ENCODE results near the gene CR1. TPM values are rescaled to one million over a fixed set of nuclear protein-coding genes. Genes with fewer than 3 reads are reported as not detected.
"Not testable (repeated sequence)": the region's sequence is repeated elsewhere in the genome, so short reads cannot be mapped to it uniquely, and the experiment has no call there.

Gene CR1
- 10.1 TPM for total RNA-seq (ENCODE audit: insufficient read depth, low replicate concordance)

DNA sequence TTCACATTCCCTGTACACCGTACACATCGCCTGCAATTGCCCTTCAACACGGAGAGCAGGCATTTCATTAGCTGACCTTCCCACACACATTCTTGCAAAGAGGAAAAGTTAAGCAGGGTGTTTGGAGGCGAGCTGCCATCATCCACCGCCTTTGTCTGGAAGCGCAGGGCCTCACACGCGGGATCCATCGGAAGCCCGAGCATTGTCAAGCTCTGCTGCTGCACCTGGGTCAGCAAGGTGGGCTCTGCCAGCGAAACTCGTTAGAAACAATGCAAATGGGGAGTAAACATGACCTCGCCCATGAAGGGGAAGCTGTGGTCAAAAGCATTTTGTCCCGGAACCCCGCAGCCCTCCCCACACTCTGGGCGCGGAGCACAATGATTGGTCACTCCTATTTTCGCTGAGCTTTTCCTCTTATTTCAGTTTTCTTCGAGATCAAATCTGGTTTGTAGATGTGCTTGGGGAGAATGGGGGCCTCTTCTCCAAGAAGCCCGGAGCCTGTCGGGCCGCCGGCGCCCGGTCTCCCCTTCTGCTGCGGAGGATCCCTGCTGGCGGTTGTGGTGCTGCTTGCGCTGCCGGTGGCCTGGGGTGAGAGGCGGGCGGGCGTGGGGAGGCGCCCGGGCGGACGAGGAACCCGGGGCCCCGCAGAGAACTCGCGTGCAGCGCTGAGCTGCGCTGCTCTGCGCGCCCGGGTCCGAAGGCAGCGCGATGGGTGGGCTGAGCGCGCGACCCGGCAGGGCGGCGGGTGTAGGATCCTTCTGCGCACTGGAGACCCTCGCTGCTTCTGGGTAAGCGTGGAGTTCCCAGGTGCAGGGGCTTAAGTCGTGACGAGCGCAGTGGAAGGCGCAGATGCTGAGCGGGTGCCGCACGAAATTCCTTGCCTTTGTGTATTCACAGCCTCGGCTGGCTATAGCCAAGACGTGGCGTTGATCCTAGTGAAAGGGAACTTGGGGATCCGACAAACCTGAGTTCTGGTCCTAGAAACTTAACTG is at the start of gene CR1:
CR1 (plus strand) TSS at position 357 of the 992 bp plus-strand sequence; CDS start at position 468, 111 bp downstream.
- DNase-seq (ENCODE audit: low spot score) = peak; percentile 4

DNA sequence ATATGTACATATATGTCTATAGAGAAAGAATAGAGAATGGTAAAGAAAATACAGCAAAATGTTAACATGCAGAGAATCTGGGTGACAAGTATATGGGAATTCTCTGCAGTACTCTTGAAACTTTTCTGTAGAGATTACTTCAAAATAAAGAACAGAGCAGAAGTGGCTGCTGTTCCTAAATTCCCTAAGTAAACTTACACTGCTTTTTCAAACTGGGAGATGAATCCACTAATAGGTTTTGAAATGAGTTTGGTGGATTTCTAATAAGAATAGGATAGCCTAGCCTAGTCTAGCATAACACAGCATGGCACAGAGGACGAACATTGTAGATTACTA is 42.3 kb upstream of the CR1 start:
- no peak for DNase-seq (ENCODE audit: low spot score)

DNA sequence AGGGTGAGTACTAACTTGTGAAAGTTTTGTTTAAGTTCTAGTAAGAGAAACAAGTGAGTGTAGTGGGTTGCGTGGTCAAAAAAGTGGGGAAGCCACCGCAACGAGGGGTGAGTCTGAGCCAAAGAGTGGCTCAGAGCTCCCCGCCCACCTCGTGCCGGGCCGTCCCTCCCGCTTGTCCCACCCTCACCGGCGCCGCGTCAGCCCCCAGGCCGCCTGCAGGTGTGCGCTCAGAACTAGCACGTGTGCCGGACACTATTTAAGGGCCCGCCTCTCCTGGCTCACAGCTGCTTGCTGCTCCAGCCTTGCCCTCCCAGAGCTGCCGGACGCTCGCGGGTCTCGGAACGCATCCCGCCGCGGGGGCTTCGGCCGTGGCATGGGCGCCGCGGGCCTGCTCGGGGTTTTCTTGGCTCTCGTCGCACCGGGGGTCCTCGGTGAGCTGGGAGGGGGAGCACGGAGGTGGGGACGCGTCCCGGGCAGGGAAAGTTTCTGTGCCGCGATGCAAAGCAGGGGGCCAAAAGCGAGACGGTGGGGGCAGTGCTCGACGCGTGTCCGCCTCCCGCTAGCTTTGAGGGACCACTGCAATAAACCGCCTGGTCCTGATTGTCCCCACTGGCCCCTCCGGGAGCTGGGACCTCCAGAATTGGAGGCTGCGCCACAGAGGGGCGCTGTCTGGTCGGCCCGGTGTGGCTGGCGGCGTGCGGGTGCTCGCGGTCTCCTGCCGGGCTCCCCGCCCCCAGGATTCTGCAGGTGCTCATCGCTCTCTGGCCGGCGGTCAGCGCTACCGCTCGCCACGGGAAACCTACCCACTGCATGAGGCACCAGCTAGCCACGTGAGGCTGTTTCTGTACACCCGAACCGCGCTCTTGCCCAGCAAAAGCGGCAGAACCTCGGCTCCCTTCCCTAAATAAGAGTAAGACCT is 41.7 kb upstream of the CR1 start, which contains the start of gene CR2:
CR2 (plus strand) TSS at position 283 of the 919 bp plus-strand sequence; CDS start at position 374, 91 bp downstream.
- DNase-seq (ENCODE audit: low spot score) = peak; percentile 2

DNA sequence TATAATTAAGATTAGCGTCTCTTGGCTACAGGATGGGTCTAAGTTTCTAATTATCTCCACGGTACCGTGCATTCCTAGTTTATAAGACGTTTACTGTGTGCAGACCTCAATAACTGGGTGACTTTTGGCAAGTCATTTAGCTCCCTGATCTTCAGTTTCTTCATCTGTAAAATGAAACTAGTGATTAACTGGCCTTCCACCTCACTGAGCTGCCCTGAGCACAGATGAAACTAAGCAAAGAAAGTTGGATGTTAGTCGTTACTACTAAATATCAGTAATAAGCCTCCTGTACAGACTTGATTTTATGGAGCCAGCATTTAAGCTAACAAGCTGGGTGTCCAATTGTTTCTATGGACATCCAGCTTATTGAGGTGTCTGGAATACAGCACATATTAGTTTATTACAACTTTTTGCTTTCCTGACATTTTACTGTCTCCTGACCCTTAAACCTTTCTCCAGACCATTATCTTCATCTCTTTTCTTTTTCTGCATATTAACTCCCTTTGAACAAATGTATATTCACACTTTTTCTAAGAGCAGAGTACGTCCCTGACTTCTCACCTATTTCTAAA is 40.7 kb upstream of the CR1 start:
- no peak for DNase-seq (ENCODE audit: low spot score)

DNA sequence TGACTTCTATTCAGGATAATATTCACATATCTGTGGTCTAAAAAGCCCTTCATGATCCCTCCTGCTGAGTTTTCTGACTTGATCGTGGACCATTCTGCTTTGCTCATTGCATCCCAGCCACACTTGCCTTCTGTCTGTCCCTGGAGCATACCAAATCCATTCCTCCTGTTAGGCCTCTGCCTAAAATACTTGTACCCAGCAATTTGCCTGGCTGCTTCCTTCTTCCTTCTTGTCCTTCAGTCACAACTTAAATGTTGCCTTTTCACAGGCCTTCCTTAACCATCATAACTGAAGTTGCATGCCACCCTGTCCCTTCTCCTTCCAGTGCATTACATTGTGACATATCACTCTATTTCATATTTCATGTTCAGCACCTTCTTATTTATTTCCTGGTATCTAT is 37.5 kb upstream of the CR1 start:
- DNase-seq (ENCODE audit: low spot score) = no peak

DNA sequence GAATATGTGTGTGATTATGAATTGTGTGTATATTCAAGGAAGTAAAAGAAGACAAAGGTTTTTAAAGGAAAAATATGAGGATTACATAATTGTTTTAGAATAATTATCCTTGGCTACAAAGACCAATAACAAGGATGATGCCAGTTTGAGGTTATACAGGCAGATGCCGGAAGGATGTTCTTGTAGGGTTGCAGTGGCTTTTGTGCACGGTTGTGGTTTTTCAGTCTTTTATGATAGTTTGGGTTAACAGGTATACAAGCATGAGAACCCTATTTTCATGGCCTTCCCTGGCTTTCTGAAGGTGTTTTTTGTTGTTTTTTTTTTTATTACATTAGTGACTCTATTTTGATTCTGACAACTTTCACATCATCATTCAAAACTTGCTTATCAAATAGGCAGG is 36.9 kb upstream of the CR1 start:
- DNase-seq (ENCODE audit: low spot score) = no peak

DNA sequence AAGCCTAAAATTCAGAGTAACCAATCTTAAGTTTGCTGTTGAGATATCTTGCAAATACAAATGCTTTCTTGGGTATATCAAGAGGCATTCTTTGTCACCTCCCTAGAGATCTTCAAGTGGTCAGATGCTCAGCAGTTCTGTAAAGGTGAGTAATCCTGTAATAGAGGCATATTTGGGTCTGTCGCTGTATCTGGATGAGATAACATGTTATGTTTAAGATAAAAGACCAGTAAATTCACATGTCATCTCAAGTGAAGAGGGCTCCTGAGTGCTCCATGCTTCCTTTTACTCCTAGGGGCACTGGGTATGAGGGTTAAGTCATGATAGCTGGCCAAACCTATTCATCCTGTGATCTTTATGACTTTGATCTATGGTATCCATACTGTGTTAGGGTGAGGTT is 34.3 kb upstream of the CR1 start:
- no peak for DNase-seq (ENCODE audit: low spot score)

DNA sequence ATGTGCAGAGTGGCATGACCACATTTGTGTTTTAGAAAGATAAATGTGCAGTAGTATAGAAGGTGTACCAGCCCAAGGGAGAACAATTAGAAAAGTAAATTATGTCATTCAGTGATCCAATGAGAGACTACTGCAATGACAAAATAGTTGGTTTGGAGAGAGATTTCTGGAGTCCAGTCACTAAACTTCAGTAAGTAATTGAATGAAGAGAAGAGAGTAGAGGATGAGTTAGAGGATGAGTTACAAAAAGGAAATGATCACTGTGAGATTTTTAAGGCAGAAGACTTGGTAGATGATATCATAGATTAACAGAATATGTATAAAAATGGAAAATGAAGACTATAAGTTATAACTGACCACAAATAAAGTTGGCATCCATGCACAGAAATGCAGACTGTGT is 33.4 kb upstream of the CR1 start:
- DNase-seq (ENCODE audit: low spot score) = no peak

DNA sequence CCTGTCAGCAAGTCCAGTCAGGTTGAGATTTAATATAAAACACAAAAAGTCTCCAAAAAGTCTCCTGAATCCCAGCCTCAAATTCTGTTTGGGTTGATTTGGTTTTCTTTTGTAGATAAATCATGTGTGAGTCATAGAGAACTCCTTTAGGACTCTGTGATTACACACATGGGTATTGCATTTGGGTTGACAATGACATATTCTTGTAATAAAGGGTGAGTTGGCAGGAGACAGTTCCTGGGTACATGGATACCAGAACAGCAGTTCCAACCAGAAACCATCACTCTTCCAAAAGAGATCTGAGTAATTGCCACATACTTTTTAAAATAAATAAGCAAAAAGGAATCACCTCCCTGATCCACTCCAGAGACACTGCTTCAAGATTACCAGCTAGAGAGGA is 32.9 kb upstream of the CR1 start:
- no peak for DNase-seq (ENCODE audit: low spot score)

DNA sequence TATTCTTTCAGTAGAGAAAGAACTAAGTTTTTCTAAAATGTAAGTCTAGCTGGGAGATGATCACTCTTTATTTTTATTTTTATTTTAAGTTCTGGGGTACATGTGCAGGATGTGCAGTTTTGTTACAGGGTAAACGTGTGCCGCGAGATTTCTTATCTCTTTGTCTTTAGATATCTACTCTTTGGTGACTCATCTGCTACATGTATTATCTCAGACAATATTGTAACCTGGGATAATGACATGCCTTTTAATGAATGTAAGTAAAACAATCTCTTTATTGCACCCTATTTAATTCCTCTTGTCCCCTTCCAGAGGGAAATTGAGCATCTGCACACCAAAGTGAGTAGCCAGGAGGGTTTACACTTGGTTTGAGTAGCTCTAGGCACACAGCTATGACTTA is 32.4 kb upstream of the CR1 start:
- DNase-seq (ENCODE audit: low spot score) = no peak

DNA sequence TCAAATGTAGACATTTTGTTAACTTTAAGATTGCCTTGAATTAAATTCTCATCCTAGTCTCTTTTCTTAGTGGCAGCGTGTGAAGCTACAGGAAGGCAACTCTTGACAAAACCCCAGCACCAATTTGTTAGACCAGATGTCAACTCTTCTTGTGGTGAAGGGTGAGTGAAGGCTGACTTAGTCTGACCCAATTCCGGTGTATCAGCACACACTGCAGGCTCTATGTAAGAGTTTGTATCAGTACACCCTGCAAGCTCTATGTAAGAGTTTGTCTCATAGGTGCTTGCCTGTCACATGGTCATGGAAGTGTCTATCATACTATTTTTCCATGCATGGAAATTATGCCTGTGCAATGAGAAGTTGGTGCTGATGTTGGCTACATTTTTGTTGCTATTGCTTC is 25.0 kb upstream of the CR1 start:
- DNase-seq (ENCODE audit: low spot score) = no peak

DNA sequence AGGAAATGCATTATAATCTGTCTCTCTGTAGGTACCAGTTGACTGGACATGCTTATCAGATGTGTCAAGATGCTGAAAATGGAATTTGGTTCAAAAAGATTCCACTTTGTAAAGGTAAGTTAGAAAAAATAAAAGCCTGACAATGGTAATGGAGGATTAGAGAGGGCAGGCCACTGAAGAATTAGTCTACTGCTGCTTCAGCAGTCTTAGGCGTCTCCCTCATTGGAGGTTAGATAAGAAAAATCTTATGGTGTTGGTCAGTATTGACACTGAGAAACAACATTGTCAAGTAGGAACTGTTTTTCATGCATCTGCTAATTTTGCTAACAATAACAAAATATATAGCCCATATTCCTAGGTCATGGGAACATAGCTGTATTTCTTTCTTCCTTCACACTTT is 21.7 kb upstream of the CR1 start:
- DNase-seq (ENCODE audit: low spot score) = no peak

DNA sequence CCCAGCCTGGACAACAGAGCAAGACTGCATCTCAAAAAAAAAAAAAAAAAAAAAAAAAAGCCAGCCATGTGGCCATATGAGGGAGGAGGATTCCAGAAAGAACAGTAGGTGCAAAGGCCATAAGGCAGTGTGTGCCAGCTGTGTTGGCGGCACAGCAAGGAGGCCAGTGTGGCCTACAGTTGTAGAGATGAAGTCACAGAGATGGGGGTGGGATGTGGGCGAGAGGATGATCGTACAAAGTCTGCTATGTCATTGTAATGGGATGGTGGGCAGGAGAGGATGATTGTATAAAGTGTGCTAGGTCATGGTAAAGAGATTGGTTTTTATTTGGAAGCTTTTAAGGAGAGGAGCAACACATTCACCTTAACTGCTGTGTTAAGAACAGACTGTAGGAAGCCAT is 9.8 kb upstream of the CR1 start:
- no peak for DNase-seq (ENCODE audit: low spot score)

DNA sequence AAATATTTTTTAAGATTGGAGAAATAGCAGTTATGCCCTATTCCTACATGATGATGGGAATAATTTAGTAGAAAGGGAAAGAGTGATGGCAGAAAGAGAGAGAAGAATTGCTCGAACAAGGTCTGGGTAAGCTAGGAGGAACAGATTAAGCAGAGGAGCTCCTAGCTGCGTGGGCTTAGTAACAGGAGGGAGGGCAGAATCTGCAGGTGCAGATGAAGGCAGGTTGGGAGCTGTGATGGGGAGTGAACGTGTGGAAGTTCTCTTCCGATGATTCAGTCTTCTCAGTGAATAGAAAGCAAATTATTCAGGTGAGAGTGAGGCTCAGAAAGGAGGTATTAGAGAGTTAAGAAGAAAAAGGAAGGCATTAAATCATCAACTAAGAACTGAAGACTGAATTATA is 8.3 kb upstream of the CR1 start:
- no peak for DNase-seq (ENCODE audit: low spot score)

DNA sequence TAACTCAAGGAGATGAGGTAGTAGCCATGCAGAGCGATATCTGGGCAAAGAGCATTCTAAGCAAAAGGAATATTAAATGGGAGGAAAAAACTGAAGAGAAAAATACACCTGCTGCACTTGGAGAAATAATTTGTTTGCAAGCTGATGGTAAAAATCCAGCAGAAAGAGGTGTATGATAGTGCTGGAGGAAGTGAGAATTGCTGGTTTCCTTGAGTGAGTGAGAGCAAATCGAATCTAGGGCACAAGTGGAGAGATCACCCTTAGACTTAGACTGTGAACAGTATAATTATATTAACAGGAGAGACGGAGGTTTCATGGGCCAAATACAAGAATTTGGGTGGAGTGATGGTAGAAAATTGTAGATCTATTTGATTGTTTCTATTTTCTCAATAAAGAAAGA is 2.7 kb upstream of the CR1 start:
- DNase-seq (ENCODE audit: low spot score) = no peak

DNA sequence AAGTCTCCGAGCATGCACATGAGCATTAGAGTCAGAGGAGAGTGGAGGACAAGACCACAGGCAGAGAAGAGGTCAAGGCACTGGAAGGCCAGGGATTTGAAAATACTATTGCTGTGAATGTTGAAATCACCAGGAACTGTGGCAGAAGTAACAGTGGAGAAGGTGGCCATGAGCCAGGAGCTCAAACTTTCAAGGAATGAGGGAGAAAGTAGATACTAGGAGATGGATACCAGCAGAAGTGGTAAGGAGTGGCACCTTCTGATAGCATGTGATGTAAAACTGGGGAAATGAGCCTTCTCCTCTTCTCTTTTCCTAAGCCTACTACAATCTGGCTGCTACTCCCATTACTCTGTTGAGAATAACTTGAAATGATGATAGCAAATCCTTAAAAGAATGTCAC is 1.8 kb upstream of the CR1 start:
- DNase-seq (ENCODE audit: low spot score) = no peak

DNA sequence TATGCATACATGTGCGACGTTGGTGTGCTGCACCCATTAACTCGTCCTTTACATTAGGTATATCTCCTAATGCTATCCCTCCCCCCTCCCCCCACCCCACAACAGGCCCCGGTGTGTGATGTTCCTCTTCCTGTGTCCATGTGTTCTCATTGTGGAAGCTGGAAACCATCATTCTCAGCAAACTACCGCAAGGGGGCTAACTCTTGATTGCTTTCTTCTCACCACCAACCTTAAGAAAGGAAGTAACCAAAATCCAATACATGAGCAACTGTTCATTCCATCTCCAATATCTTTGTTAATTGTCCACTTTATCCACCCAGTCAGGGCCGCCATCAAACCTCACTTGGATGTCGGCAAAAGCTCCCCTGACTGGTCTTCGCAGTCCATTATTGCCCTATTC is 676 bp upstream of the CR1 start:
- DNase-seq (ENCODE audit: low spot score) = not testable (repeated sequence)

DNA sequence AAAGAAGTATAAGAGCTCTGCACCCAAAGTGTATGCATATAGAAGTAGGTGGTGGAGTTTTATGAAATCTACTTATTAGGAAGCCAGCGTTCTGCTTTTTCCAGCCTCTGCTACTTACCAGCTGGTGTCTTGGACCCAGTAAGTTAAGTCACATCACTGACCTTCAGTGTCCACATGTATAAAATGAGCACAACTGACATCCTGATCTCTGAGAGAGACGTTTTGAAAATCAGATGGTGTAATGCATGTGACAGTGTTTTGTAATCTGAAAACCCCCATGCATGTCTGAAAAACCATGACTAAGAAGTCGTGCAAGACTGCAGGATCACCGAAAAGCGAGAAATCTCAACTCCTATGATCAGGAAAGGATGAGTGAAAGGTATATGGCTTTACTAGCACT is 2.0 kb downstream of the CR1 start:
- DNase-seq (ENCODE audit: low spot score) = no peak

DNA sequence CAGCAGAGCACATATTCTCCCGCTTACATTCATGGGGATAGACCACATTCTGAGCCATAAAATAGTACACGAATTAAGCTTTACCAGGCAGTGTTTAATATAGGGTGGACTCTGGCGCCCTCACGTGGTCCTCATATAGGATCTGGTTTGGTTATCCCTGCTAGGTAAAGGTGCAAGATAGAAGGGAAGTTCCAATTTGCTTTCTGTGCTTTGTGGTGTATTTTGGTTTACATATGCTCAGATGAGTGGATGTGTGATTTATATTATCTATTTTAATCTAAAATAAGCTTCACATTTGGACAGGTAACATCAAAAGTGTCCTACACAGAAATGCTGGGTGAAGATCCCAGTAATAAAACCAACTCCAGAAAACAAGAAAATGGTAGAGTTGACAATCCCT is 3.6 kb downstream of the CR1 start:
- peak; percentile 71 for DNase-seq (ENCODE audit: low spot score)

DNA sequence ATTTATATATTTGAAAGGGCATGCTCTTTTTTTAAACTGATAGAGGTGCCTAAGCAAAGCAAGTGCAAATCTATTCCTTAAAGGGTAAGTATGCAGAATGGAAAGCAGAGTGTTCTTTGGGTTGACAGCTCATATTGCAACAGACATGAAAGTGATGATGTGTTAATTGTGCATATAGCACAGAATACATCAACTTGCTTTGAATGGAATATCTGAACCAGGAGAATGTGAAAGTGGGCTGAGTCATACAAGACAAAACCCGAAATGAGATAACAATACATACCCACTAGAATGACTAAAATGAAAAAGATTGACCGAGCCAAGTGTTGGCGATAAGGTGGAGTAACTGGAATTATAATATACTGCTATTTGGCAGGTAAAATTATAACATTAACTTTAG is 4.3 kb downstream of the CR1 start:
- no peak for DNase-seq (ENCODE audit: low spot score)

DNA sequence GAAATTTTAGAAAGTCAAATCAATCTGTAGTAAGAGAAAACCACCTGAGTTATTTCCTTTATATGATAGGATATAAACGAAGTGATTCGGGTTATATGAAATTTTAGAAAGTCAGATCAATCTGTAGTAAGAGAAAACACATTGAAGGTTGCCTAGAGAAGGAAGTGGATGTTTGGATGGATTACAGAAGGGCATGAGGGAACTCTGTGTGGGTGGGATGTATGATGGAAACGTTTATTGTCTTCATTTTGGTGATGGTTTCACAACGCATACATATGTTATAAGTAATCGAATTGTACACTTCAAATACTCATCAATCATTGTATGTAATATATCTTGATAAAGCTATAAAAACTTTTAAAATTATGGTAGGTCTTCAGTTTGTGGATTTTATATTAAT is 5.1 kb downstream of the CR1 start:
- no peak for DNase-seq (ENCODE audit: low spot score)

DNA sequence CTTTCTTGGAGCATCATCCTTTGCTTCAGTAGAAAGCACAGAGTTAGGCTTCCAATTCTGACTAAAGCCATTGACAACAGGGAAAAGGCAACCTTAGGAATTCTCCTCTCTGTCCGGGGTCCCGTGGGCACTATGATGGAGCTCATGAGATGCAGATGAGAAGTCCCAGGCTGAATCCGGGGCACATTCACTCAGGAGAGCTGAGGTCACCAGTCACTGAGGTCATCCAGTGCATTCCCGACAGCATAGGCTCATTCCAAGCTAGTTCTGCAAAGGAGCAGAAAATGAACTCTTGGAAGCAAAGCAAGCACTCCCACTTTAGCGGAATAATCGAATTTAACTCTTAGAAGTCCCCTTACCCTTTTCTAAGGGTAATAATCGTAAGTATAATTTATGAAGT is 6.8 kb downstream of the CR1 start:
- no peak for DNase-seq (ENCODE audit: low spot score)
